ENCODE data around the gene MANEA.
"Not testable (repeated sequence)": the region's sequence is repeated elsewhere in the genome, so short reads cannot be mapped to it uniquely, and the experiment has no call there.

The MANEA gene

GRCh38 chr6:95545686-95546085 is 31.6 kb upstream of the MANEA start:
- no peak overlapping the region for H3K4me3 ChIP-seq (ENCODE audit: low read depth, low read length)
- no peak for DNase-seq (ENCODE audit: low read depth)
- TF ChIP-seq CTCF (IDR thresholded peaks at IDR 0.05; ENCODE audit: control insufficient read depth, extremely low read depth, insufficient read depth) = no peak

- no peak for TF ChIP-seq CTCF (IDR thresholded peaks at IDR 0.05; ENCODE audit: control insufficient read depth, extremely low read depth, insufficient read depth)
- H3K4me3 ChIP-seq (ENCODE audit: low read depth, low read length) = no peak overlapping the region
- DNase-seq (ENCODE audit: low read depth) = no peak
Observed at GRCh38 chr6:95546148-95546547, 31.2 kb upstream of the MANEA start.

GRCh38 chr6:95547043-95547442 is 30.3 kb upstream of the MANEA start:
- TF ChIP-seq CTCF (IDR thresholded peaks at IDR 0.05; ENCODE audit: control insufficient read depth, extremely low read depth, insufficient read depth) = no peak
- no peak for DNase-seq (ENCODE audit: low read depth)

GRCh38 chr6:95548188-95548786 is 29.0 kb upstream of the MANEA start:
- no peak for TF ChIP-seq CTCF (IDR thresholded peaks at IDR 0.05; ENCODE audit: control insufficient read depth, extremely low read depth, insufficient read depth)
- H3K4me3 ChIP-seq (ENCODE audit: low read depth, low read length) = no peak overlapping the region
- no peak for DNase-seq (ENCODE audit: low read depth)

More at GRCh38 chr6:95547043-95547442, 30.3 kb upstream of the MANEA start:
- H3K4me3 ChIP-seq (ENCODE audit: low read depth, low read length) = no peak overlapping the region

- H3K4me3 ChIP-seq (ENCODE audit: low read depth, low read length) = no peak overlapping the region
- TF ChIP-seq CTCF (IDR thresholded peaks at IDR 0.05; ENCODE audit: control insufficient read depth, extremely low read depth, insufficient read depth) = no peak
- DNase-seq (ENCODE audit: low read depth) = no peak
Observed at GRCh38 chr6:95551678-95552324, 25.5 kb upstream of the MANEA start.

GRCh38 chr6:95553880-95554279 is 23.5 kb upstream of the MANEA start:
- no peak overlapping the region for H3K4me3 ChIP-seq (ENCODE audit: low read depth, low read length)
- DNase-seq (ENCODE audit: low read depth) = no peak
- no peak for TF ChIP-seq CTCF (IDR thresholded peaks at IDR 0.05; ENCODE audit: control insufficient read depth, extremely low read depth, insufficient read depth)

- not testable (repeated sequence) for H3K4me3 ChIP-seq (ENCODE audit: low read depth, low read length); DNase-seq (ENCODE audit: low read depth)
Observed at GRCh38 chr6:95560956-95561355, 16.4 kb upstream of the MANEA start.

Measured in LNCaP clone FGC (cell line).